ENCODE measurements around the gene SLC5A3. TPM values are rescaled to one million over a fixed set of nuclear protein-coding genes. Genes with fewer than 3 reads are reported as not detected.

The SLC5A3 gene
- total and polyA plus RNA-seq, 8 donors, result 0.46 to 38.9 (median 13.5) TPM

- no peak overlapping the region for H3K27ac ChIP-seq
- peaks cover 0 to 22% (median 10%) of the 10 kb centered on the region in 4 donors for H3K4me1 ChIP-seq
- H3K4me3 ChIP-seq, result no peak overlapping the region
These were observed 45.5 kb upstream of the SLC5A3 start for GRCh38 chr21:34027721-34028461.

GRCh38 chr21:34029743-34030528 is 43.4 kb upstream of the SLC5A3 start:
- H3K9me3 ChIP-seq, result no peaks in the 10 kb centered on the region
- H3K36me3 ChIP-seq, result no peaks in the 10 kb centered on the region
- no peak overlapping the region for H3K4me3 ChIP-seq
- WGBS, 5 donors, result 48 to 54% (median 49%) methylated on average over 13 of the region's 13 CpGs
- intact Hi-C loops (cut with DNase I; ENCODE audit: low total_unique reads), result no loop called here
- TF ChIP-seq EP300 (IDR thresholded peaks at IDR 0.05) (no peak), POLR2AphosphoS5 (IDR thresholded peaks at IDR 0.05) (peak in 1 of 3 donors; percentile 6)
- H3K27ac ChIP-seq, result no peak overlapping the region
- no peaks in the 10 kb centered on the region for H3K27me3 ChIP-seq
- H3K4me1 ChIP-seq, result peaks cover 0 to 6% (median 2%) of the 10 kb centered on the region in 4 donors
- peak; percentile 33 to 85 for DNase-seq

More at GRCh38 chr21:34027721-34028461, 45.5 kb upstream of the SLC5A3 start:
- Histone ChIP-seq H3K36me3 (no peaks in the 10 kb centered on the region), H3K9me3 (no peaks in the 10 kb centered on the region), H3K27me3 (no peaks in the 10 kb centered on the region)
- WGBS, 5 donors, result 50 to 66% (median 61%) methylated on average over 9 of the region's 9 CpGs
- DNase-seq, result peak in 1 of 2 donors; percentile 51
- TF ChIP-seq POLR2AphosphoS5 (IDR thresholded peaks at IDR 0.05) (peak in 1 of 3 donors; percentile 8), POLR2A (IDR thresholded peaks at IDR 0.05) (no peak)
- intact Hi-C loops (cut with DNase I; ENCODE audit: low total_unique reads), result no loop called here

- intact Hi-C loops (cut with DNase I; ENCODE audit: low total_unique reads), result no loop called here
- H3K4me1 ChIP-seq, result peaks cover 0 to 6% (median 0%) of the 10 kb centered on the region in 4 donors
- peak in 1 of 2 donors; percentile 60 for DNase-seq
- no peak for TF ChIP-seq CTCF (IDR thresholded peaks at IDR 0.05)
- no peak for TF ChIP-seq EP300 (IDR thresholded peaks at IDR 0.05)
- no peak for TF ChIP-seq POLR2AphosphoS5 (IDR thresholded peaks at IDR 0.05)
- no peak for TF ChIP-seq POLR2A (IDR thresholded peaks at IDR 0.05)
- H3K9me3 ChIP-seq, result no peaks in the 10 kb centered on the region
- H3K4me3 ChIP-seq, result no peak overlapping the region
- H3K27ac ChIP-seq, result no peak overlapping the region
- peaks cover 0 to 6% (median 0%) of the 10 kb centered on the region in 3 donors for H3K27me3 ChIP-seq
- H3K36me3 ChIP-seq, result no peaks in the 10 kb centered on the region
- 74 to 83% (median 76%) methylated on average over 11 of the region's 11 CpGs for WGBS, 5 donors
These were observed 41.5 kb upstream of the SLC5A3 start for GRCh38 chr21:34031835-34032370.

GRCh38 chr21:34034369-34035014 is 38.9 kb upstream of the SLC5A3 start:
- Histone ChIP-seq H3K36me3 (no peaks in the 10 kb centered on the region), H3K27me3 (peaks cover 0 to 6% (median 0%) of the 10 kb centered on the region in 3 donors), H3K9me3 (no peaks in the 10 kb centered on the region), H3K4me1 (peaks cover 0 to 6% (median 0%) of the 10 kb centered on the region in 4 donors), H3K4me3 (no peak overlapping the region), H3K27ac (no peak overlapping the region)
- TF ChIP-seq POLR2AphosphoS5 (IDR thresholded peaks at IDR 0.05), result no peak
- WGBS, 5 donors, result 62 to 74% (median 65%) methylated on average over 8 of the region's 8 CpGs
- no peak for DNase-seq
- intact Hi-C loops (cut with DNase I; ENCODE audit: low total_unique reads), result no loop called here

GRCh38 chr21:34035619-34036354 is 37.6 kb upstream of the SLC5A3 start:
- no peak for DNase-seq
- 90 to 92% (median 92%) methylated on average over 7 to 8 of the region's 8 CpGs for WGBS, 5 donors
- intact Hi-C loops (cut with DNase I; ENCODE audit: low total_unique reads), result no loop called here

More at GRCh38 chr21:34035619-34036354, 37.6 kb upstream of the SLC5A3 start:
- Histone ChIP-seq H3K4me1 (no peaks in the 10 kb centered on the region), H3K9me3 (no peaks in the 10 kb centered on the region), H3K4me3 (no peak overlapping the region), H3K27ac (no peak overlapping the region), H3K27me3 (peaks cover 0 to 6% (median 0%) of the 10 kb centered on the region in 3 donors), H3K36me3 (no peaks in the 10 kb centered on the region)
- no peak for TF ChIP-seq CTCF (IDR thresholded peaks at IDR 0.05)
- no peak for TF ChIP-seq POLR2A (IDR thresholded peaks at IDR 0.05)
- TF ChIP-seq EP300 (IDR thresholded peaks at IDR 0.05), result no peak
- TF ChIP-seq POLR2AphosphoS5 (IDR thresholded peaks at IDR 0.05), result no peak
